ENCODE measurements around the gene HOPX. TPM values are rescaled to one million over a fixed set of nuclear protein-coding genes. Genes with fewer than 3 reads are reported as not detected.
"Not testable (repeated sequence)": the region's sequence is repeated elsewhere in the genome, so short reads cannot be mapped to it uniquely, and the experiment has no call there.

HOPX gene, protein sequence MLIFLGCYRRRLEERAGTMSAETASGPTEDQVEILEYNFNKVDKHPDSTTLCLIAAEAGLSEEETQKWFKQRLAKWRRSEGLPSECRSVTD
- 1.2 and 1.7 TPM in 2 replicates for total RNA-seq

DNA sequence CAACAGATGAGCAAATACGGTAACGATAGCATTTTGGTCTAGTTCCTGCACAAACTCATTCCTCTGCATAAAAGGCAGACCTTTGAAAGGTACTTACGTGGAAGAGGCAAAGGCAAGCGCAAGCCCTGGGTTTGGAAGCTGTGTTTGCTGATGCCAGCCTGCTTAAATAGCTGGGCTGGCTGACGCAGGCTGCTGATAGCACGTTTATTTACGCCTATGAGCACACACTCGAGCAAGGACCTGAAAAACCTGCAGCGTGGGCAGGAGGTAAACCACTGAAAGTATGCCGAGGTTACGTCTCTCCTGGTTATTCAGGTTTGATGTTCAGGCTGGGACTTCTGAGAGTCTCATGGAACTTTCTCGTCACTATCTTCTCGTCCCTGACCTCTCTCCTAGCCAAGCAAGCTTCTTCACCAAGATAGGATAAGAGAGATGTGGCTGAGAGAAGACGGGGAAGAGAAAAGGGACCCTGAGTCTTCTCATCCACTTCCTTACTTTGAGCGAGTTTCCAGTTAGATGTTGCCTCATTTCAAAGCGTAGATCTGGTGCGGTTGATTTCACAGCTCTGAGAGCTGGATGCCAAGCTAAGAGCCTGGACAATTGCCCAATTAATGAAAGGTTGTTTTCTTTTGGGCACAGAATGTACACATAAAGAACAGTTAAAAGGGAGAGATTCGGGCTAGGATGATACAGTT is at the start of gene HOPX:
Gene HOPX, minus strand, starts transcription at position 139 of the 695 bp plus-strand sequence. CDS start 23,480 bp downstream, outside the sequence.
- DNase-seq (ENCODE audit: low read depth in 2 of 2): no peak

DNA sequence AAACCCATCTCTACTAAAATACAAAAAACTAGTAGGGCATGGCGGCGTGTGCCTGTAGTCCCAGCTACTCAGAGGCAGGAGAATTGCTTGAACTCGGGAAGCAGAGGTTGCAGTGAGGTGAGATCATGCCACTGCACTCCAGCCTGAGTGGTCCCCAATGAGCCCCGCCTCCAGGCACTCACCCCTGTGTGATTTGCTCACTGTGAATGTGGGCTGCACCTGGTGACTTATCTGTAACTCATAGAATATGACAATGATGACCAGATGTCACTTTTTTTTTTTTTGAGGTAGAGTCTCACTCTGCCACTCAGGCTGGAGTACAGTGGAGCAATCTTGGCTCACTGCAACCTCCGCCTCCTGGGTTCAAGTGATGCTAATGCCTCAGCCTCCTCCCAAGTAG is 49.0 kb upstream of the HOPX start:
- DNase-seq (ENCODE audit: low read depth in 2 of 2): no peak

GRCh38 chr4:56728512-56728911 is 47.4 kb upstream of the HOPX start:
- peak in 1 of 2 donors; percentile 88 for DNase-seq (ENCODE audit: low read depth in 2 of 2)

DNA sequence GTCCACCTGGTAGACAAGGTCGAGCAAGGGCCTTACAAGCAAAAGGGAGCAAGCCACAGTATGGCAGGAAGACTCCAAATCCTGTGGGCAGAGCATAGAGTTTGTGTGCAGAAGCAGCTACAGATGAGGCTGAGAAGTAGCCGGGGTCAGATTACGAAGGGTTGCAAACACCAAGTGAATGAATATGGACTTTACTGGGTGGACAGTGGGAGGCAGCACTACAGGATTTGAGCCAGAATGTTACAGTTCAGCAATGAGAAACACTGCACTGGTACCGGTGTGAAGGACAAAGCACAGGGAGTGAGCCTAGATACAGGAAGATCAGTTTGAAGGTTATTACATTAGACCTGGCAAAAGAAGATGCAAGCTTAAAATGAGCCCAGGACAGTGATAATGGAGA is 46.1 kb upstream of the HOPX start:
- DNase-seq (ENCODE audit: low read depth in 2 of 2): no peak

- not testable (repeated sequence) for DNase-seq (ENCODE audit: low read depth in 2 of 2)
Observed at GRCh38 chr4:56726593-56726992, 45.5 kb upstream of the HOPX start.

GRCh38 chr4:56723659-56724230 is 42.6 kb upstream of the HOPX start:
- no peak for DNase-seq (ENCODE audit: low read depth in 2 of 2)

DNA sequence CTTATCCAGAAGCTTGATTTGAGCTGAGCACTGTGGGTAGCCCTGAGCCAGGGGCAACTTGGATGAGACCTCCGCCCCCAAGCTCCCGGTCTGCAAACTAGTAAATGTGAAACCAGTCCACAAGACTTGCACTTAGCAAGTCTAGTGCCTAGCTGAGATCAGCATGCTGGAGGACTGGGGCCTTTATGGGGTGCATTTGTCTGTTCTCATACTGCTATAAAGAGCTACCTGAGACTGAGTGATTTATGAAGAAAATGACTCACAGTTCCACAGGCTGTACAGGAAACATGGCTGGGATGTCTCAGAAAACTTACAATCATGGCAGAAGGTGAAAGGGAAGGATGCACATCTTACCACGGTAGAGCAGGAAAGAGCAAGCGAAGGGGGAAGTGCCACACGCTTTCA is 42.1 kb upstream of the HOPX start:
- DNase-seq (ENCODE audit: low read depth in 2 of 2): peak in 1 of 2 donors; percentile 20

DNA sequence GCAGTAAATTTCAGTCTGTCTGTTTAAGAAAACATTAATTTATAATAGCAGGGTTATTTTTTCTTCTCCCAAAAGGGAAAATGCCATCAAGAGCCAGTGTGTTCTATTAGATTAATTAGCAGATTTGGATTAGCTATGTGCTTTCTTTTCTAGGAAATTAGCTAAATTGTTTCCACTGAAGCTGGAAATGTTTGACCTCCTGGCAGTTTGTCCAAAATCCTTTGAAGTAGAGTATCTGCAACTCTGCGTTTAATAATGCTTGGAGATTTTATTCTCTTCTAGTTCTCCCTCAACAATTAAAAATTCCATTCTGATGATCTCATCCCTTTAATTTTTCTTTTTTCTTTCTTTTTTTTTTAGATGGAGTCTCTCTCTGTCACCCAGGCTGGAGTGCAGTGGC is 27.1 kb upstream of the HOPX start:
- no peak for DNase-seq (ENCODE audit: low read depth in 2 of 2)

DNA sequence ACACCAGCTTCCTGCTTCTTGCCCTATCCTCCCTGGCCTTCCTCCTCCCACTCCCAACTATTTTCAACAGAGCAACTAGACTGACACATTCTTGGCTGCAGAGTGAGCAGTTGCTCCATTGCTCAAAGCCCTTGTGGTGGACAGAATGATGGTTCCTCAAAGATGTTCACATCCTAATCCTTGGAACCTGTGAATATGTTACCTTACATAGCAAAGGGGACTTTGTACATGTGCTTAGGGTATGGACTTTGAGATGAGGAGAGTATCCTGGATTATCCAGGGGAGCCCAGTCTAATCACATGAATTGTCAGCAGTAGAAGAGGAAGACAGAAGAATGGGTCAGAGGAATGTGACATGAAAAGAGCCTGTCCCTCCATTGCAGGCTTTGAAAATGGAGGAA is 24.9 kb upstream of the HOPX start:
- DNase-seq (ENCODE audit: low read depth in 2 of 2): no peak

- no peak for DNase-seq (ENCODE audit: low read depth in 2 of 2)
Observed at GRCh38 chr4:56705334-56705733, 24.2 kb upstream of the HOPX start.

GRCh38 chr4:56704089-56704871 is 23.2 kb upstream of the HOPX start:
- no peak for DNase-seq (ENCODE audit: low read depth in 2 of 2)

- DNase-seq (ENCODE audit: low read depth in 2 of 2): no peak
Observed at GRCh38 chr4:56703378-56703777, 22.3 kb upstream of the HOPX start.

- no peak for DNase-seq (ENCODE audit: low read depth in 2 of 2)
Observed at GRCh38 chr4:56701644-56702043, 20.5 kb upstream of the HOPX start.

- DNase-seq (ENCODE audit: low read depth in 2 of 2): no peak
Observed at GRCh38 chr4:56701161-56701480, 20.0 kb upstream of the HOPX start.

DNA sequence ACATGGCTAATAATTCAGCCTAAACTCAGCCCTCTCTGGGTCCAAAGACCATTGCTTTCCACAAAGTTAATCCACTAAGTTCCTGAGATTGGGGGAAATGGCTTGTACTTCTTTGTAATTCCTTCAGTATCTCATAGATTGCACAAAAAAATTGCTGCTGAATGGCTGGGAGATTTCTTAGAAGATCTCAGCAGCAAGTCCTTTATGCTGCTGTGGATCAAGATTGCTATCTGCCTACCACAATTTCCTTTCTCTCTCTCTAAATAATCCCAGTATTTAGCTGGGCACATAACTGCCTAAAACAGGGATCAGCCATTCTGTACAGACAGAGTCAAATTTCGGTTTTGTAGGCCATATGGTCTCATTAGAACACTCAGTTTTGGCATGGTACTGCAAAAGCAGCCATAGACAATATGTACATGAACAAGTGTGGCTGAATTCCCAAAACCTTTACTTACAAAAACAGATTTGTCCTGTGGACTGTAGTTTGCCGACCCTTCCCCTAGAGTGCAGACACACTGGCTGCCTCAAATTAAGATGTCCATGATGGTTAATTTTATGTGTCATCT is 18.5 kb upstream of the HOPX start:
- no peak for DNase-seq (ENCODE audit: low read depth in 2 of 2)

- DNase-seq (ENCODE audit: low read depth in 2 of 2): no peak
Observed at GRCh38 chr4:56698329-56698728, 17.2 kb upstream of the HOPX start.

DNA sequence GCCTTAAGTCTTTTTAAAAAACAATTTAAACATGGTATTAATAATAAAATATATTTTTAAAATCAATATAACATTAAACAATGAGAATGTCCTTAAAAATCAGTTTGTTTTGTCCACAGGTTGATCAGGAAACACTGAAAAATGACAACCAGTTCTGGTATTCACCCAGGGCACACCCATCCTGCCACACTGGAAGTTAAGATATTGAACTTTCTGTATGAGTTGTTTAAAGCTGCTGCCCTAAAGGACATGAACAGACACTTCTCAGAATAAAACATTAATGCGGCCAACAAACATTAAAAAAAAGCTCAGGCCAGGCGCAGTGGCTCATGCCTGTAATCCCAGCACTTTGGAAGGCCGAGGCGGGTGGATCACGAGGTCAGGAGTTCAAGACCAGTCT is 15.0 kb upstream of the HOPX start:
- DNase-seq (ENCODE audit: low read depth in 2 of 2): no peak

DNA sequence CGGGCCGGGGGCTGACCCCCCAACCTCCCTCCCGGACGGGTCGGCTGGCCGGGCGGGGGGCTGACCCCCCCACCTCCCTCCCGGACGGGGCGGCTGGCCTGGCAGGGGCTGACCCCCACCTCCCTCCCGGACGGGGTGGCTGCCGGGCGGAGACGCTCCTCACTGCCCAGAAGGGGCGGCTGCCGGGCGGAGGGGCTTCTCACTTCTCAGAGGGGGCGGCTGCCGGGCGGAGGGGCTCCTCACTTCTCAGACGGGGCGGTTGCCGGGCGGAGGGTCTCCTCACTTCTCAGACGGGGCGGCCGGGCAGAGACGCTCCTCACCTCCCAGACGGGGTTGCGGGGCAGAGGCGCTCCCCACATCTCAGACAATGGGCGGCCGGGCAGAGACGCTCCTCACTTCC is 12.4 kb upstream of the HOPX start:
- not testable (repeated sequence) for DNase-seq (ENCODE audit: low read depth in 2 of 2)

DNA sequence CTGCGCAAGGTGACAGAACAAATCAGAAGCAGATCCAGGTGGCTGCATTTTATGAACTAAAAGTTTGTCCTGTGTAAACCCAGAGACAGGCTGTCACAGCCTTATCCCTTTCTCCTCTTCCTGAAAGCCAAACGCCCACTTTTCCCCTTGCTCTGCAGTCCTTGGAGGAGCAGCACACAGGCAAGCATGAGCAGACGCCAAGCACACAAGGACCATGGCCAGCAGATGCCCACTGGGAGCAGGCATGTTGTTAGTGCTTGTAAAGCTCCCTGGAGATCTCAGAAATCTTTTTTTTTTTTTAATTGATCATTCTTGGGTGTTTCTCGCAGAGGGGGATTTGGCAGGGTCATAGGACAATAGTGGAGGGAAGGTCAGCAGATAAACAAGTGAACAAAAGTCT is 11.5 kb upstream of the HOPX start:
- DNase-seq (ENCODE audit: low read depth in 2 of 2): no peak

- no peak for DNase-seq (ENCODE audit: low read depth in 2 of 2)
Observed at GRCh38 chr4:56691425-56691824, 10.3 kb upstream of the HOPX start.

GRCh38 chr4:56690393-56690792 is 9.3 kb upstream of the HOPX start:
- no peak for DNase-seq (ENCODE audit: low read depth in 2 of 2)
